Endothelial cell of umbilical vein (primary cell): Measurements from ENCODE around the gene HOOK2. TPM values are rescaled to one million over a fixed set of nuclear protein-coding genes. Genes with fewer than 3 reads are reported as not detected.

ENCODE experiments used
- BruUV-seq: library from RNA; stranded (reverse); fragments of 400-500 nt; replicated peaks from 2 replicates; lab custom pipeline; 2021; lab: Mats Ljungman, UMichigan
- CTCF ChIA-PET: fragments of 300-600, 350-600 bp; sonication (Branson Sonifier 250); formaldehyde crosslinking; loops from one replicate; lab custom pipeline; 2021; ENCODE audit warnings: antibody characterized with exemption, inconsistent platforms; lab: Charles Lee
- POLR2A ChIA-PET: fragments of 300-600, 350-600 bp; sonication (Branson Sonifier 250); formaldehyde crosslinking; loops from one replicate; lab custom pipeline; 2021; ENCODE audit warnings: antibody characterized with exemption, inconsistent platforms; lab: Charles Lee
- DNase-seq: peaks from one replicate; pipeline ENCODE4 v3.0.0-alpha.2; 2011; ENCODE audit warnings: low read depth, low spot score
- FAIRE-seq: peaks from 2 replicates; lab custom pipeline; 2011; peaks lifted over from hg19 to GRCh38; lab: Jason Lieb, UNC
- H2AFZ ChIP-seq: 2 replicates; pipeline ENCODE4 v1.6.0; 2012; ENCODE audit warnings: low read depth, low read length, control low read depth, inconsistent platforms
- H3K27ac ChIP-seq: 2 replicates; pipeline ENCODE4 v1.5.1; 2011; ENCODE audit warnings: low read depth, mild to moderate bottlenecking, control low read depth, low read length, moderate library complexity; ENCODE audit not compliant: insufficient read depth
- H3K27me3 ChIP-seq, 2 experiments: 2 replicates each; pipeline versions ENCODE4 v1.6.0 to v1.6.1; 2011; ENCODE audit warnings: low read length in 2 of 2, mixed read lengths in 1 of 2; ENCODE audit not compliant: control insufficient read depth in 2 of 2, insufficient read depth in 2 of 2
- H3K36me3 ChIP-seq, 2 experiments: 2 replicates in 1 of 2; 3 replicates in 1 of 2; pipeline ENCODE4 v1.5.1; 2011; ENCODE audit warnings: low read length in 2 of 2, mild to moderate bottlenecking in 1 of 2, moderate library complexity in 1 of 2; ENCODE audit not compliant: control insufficient read depth in 2 of 2, insufficient read depth in 2 of 2; ENCODE audit errors: extremely low read depth in 1 of 2
- H3K4me1 ChIP-seq: 3 replicates; pipeline ENCODE4 v1.5.1; 2011; ENCODE audit warnings: mild to moderate bottlenecking, low read length; ENCODE audit not compliant: control insufficient read depth, insufficient read depth; ENCODE audit errors: extremely low read depth
- H3K4me2 ChIP-seq: 2 replicates; pipeline ENCODE4 v1.6.1; 2011; ENCODE audit warnings: low read length, control low read depth, mixed read lengths; ENCODE audit not compliant: insufficient read depth
- H3K4me3 ChIP-seq, 3 experiments: fragments of 200-600 bp in 1 of 3; sonication (generic), shearing (Covaris generic) in 1 of 3; replicated peaks in 1 of 3; 2 replicates each; pipeline ENCODE4 v1.5.1; 2011 to 2016; ENCODE audit warnings: control low read depth in 3 of 3, low read length in 3 of 3, mild to moderate bottlenecking in 2 of 3, inconsistent platforms in 1 of 3, low read depth in 1 of 3, moderate library complexity in 1 of 3; ENCODE audit not compliant: insufficient read depth in 1 of 3
- H3K79me2 ChIP-seq: 2 replicates; pipeline ENCODE4 v1.6.0; 2012; ENCODE audit warnings: low read length, inconsistent platforms; ENCODE audit not compliant: control insufficient read depth, insufficient read depth
- H3K9ac ChIP-seq: replicated peaks from 2 replicates; pipeline ENCODE3; 2011; ENCODE audit warnings: low read length, control low read depth; ENCODE audit not compliant: insufficient read depth; ENCODE audit errors: extremely low read depth
- H3K9me1 ChIP-seq: replicated peaks from 3 replicates; pipeline ENCODE4 v1.6.0; 2011; ENCODE audit warnings: mild to moderate bottlenecking, low read length; ENCODE audit not compliant: control insufficient read depth, insufficient read depth; ENCODE audit errors: extremely low read depth
- H3K9me3 ChIP-seq: replicated peaks from 2 replicates; pipeline ENCODE4 v1.5.1; 2012; ENCODE audit warnings: low read length, inconsistent platforms; ENCODE audit not compliant: control insufficient read depth, insufficient read depth
- H4K20me1 ChIP-seq: replicated peaks from 2 replicates; pipeline ENCODE3; 2011; ENCODE audit warnings: mild to moderate bottlenecking, low read length; ENCODE audit not compliant: control insufficient read depth, insufficient read depth; ENCODE audit errors: extremely low read depth
- EZH2 ChIP-seq: IDR thresholded peaks from 2 replicates; pipeline ENCODE4 v1.6.1; 2012; ENCODE audit warnings: borderline replicate concordance, low read depth, mild to moderate bottlenecking, moderate library complexity, low read length, inconsistent platforms; ENCODE audit not compliant: severe bottlenecking
- FOS ChIP-seq: IDR thresholded peaks from 2 replicates; pipeline ENCODE4 v1.6.1; 2011; ENCODE audit warnings: mild to moderate bottlenecking, low read length, moderate library complexity, borderline replicate concordance; ENCODE audit not compliant: insufficient read depth
- GATA2 ChIP-seq: IDR thresholded peaks from 2 replicates; pipeline ENCODE4 v1.7.0; 2011; ENCODE audit warnings: low read depth, mild to moderate bottlenecking, moderate library complexity, mixed read lengths, low read length; ENCODE audit not compliant: insufficient read length, insufficient read depth
- JUN ChIP-seq: IDR thresholded peaks from 2 replicates; pipeline ENCODE4 v1.6.1; 2011; ENCODE audit warnings: borderline replicate concordance, low read depth; ENCODE audit not compliant: insufficient read length, insufficient read depth
- MYC ChIP-seq: IDR thresholded peaks from one replicate; pipeline ENCODE4 v1.6.1; 2011; ENCODE audit warnings: mild to moderate bottlenecking, low read depth, low read length
- POLR2A ChIP-seq: IDR thresholded peaks from 2 replicates; pipeline ENCODE4 v1.6.1; 2012; ENCODE audit warnings: low read depth, mild to moderate bottlenecking, control low read depth, low read length
- POLR2AphosphoS5 ChIP-seq: IDR thresholded peaks from 2 replicates; pipeline ENCODE4 v1.6.1; 2012; ENCODE audit warnings: low read depth, mild to moderate bottlenecking, control low read depth, low read length, moderate library complexity; ENCODE audit not compliant: insufficient read depth
- dilution Hi-C: fragments of 300-500 bp; cut with MboI; formaldehyde crosslinking; loops from one replicate; pipeline ENCODE4 v1.15.0; 2019; ENCODE audit warnings: low sequenced_read_pairs; ENCODE audit not compliant: extremely low pct_ligation_motif_present
- intact Hi-C: fragments of 100-400 bp; cut with micrococcal nuclease; formaldehyde crosslinking; loops from one replicate; pipeline ENCODE4 v1.10.0; 2022
- polyA plus RNA-seq, 4 experiments: library from polyadenylated mRNA; depleted of rRNA in 3 of 4; stranded (reverse) in 3 of 4; unstranded in 1 of 4; fragments of >200 nt; gene quantifications; 2 replicates each; pipeline versions ENCODE4 v1.2.1 to v1.2.3, GENCODE V29; 2011 to 2012; ENCODE audit warnings: missing spikeins in 1 of 4
- total RNA-seq: library from RNA; stranded (reverse); gene quantifications from 2 replicates; pipeline ENCODE4 v1.2.3, GENCODE V29; 2021
- TF ChIP-seq, protein P1 (sequence below): IDR thresholded peaks from 2 replicates; pipeline ENCODE4 v1.6.1; 2011; ENCODE audit not compliant: insufficient read depth, insufficient read length
- TF ChIP-seq, protein P2 (sequence below), 2 donors: IDR thresholded peaks; 1 replicate in 1 of 2; 2 replicates in 1 of 2; pipeline ENCODE4 v1.5.1; 2011; ENCODE audit warnings: low read length in 2 of 2, mild to moderate bottlenecking in 2 of 2, moderate library complexity in 2 of 2, control low read depth in 1 of 2, inconsistent platforms in 1 of 2, low read depth in 1 of 2; ENCODE audit not compliant: insufficient read depth in 1 of 2; ENCODE audit errors: extremely low read depth in 1 of 2

HOOK2 gene
- total and polyA plus RNA-seq, 2 donors (not counting 3 experiments of a cell fraction or from before 2014, with no cell fraction given): 8.0 to 17.3 TPM

DNA sequence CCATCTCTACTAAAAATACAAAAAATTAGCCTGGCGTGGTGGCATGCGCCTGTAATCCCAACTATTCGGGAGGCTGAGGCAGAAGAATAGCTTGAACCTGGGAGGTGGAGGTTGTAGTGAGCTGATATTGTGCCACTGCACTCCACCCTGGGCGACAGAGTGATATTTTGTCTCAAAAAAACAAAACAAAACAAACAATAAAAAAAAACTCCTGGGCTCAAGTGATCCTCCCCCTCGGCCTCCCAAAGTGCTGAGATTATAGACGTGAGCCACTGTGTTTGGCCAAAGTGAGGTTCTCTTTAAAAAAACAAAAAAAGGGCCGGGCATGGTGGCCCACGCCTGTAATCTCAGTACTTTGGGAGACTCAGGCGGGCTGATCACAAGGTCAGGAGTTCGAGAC is 12.1 kb upstream of the HOOK2 start:
- intact Hi-C loops: loop anchor here (10.0 kb wide), 1 partner anchor 147 kb away; the partner anchor contains the start of genes CALR and FARSA
- ChIA-PET POLR2A (no interaction called here), CTCF (interaction anchor here (1.3 to 4.7 kb wide), 3 partner anchors 9 to 27 kb away, joined by 3 to 48 read pairs (median 7); no protein-coding TSS in a partner anchor)
- no peaks in the 10 kb centered on the region for H3K9me1 ChIP-seq
- no peaks in the 10 kb centered on the region for H3K27me3 ChIP-seq
- DNase-seq (no peak), FAIRE-seq (no peak)
- no peak overlapping the region for H3K9ac ChIP-seq
- H3K27ac ChIP-seq: no peak overlapping the region
- no peak overlapping the region for H3K4me3 ChIP-seq
- H3K36me3 ChIP-seq: no peaks in the 10 kb centered on the region
- H3K9me3 ChIP-seq: no peaks in the 10 kb centered on the region
- BruUV-seq: no TSS peak
- H3K4me2 ChIP-seq: no peak overlapping the region
- peaks cover 31% of the 10 kb centered on the region for H3K4me1 ChIP-seq
- H2AFZ ChIP-seq: no peak overlapping the region
- TF ChIP-seq, protein P1, sequence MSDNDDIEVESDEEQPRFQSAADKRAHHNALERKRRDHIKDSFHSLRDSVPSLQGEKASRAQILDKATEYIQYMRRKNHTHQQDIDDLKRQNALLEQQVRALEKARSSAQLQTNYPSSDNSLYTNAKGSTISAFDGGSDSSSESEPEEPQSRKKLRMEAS: no peak
- no peak for TF ChIP-seq MYC
- TF ChIP-seq GATA2: no peak
- TF ChIP-seq JUN: no peak
- TF ChIP-seq FOS: no peak
- no peak for TF ChIP-seq EZH2
- no peak for TF ChIP-seq POLR2A
- no peak for TF ChIP-seq POLR2AphosphoS5
- TF ChIP-seq, protein P2, sequence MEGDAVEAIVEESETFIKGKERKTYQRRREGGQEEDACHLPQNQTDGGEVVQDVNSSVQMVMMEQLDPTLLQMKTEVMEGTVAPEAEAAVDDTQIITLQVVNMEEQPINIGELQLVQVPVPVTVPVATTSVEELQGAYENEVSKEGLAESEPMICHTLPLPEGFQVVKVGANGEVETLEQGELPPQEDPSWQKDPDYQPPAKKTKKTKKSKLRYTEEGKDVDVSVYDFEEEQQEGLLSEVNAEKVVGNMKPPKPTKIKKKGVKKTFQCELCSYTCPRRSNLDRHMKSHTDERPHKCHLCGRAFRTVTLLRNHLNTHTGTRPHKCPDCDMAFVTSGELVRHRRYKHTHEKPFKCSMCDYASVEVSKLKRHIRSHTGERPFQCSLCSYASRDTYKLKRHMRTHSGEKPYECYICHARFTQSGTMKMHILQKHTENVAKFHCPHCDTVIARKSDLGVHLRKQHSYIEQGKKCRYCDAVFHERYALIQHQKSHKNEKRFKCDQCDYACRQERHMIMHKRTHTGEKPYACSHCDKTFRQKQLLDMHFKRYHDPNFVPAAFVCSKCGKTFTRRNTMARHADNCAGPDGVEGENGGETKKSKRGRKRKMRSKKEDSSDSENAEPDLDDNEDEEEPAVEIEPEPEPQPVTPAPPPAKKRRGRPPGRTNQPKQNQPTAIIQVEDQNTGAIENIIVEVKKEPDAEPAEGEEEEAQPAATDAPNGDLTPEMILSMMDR (IDR thresholded peaks at IDR 0.05; ENCODE audit: extremely low read depth in 1 of 2, insufficient read depth in 1 of 2, low read depth in 1 of 2, low read length in 2 of 2): no peak
- H3K79me2 ChIP-seq: peaks cover 8% of the 10 kb centered on the region
- dilution Hi-C loops: no loop called here
- H4K20me1 ChIP-seq: no peaks in the 10 kb centered on the region
